ENCODE measurements around the gene MGLL.

GRCh38 chr3:127702151-127702578 is 120.2 kb downstream of the MGLL start:
- TF ChIP-seq POLR2AphosphoS5 (IDR thresholded peaks at IDR 0.05; ENCODE audit: borderline replicate concordance, low read depth, low read length) (no peak), EZH2 (IDR thresholded peaks at IDR 0.05) (no peak), FOXP2 (optimal IDR thresholded peaks at IDR 0.05; ENCODE audit: control extremely low read depth, extremely low read length, insufficient read depth) (no peak)

Measured in SK-N-MC (cell line).